ENCODE data around the gene LHPP.

DNA sequence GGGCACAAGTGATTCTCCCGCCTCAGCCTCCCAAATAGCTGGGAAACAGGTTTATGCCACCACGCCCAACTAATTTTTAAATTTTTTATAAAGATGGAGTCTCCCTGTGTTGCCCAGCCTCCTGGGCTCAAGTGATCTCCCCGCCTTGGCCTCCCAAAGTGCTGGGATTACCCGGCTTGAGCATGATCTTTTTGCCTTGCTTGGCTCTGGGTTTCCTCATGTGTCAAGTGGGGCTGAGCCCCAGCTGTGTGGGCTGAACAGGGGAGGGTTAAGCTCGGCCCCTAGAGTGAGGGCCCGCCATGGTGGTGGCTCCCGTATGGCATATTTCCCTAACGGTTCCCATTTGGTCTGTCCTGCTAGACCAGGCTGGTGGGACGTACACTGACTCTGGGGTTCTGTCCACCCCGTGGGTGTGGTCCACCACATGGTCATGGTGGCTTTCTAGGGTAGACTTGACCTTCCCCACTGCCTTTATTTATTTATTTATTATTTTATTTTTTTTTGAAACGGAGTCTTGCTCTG is 66.3 kb downstream of the LHPP start:
- TF ChIP-seq CTCF (IDR thresholded peaks at IDR 0.05) (no peak), EP300 (IDR thresholded peaks at IDR 0.05) (no peak), RFX5 (IDR thresholded peaks at IDR 0.05) (no peak), PHF8 (IDR thresholded peaks at IDR 0.05; ENCODE audit: borderline replicate concordance, low read depth) (no peak), SMC3 (IDR thresholded peaks at IDR 0.05) (no peak), POLR2A (IDR thresholded peaks at IDR 0.05; ENCODE audit: low read length) (no peak), RAD21 (conservative IDR thresholded peaks at IDR 0.05 in 1 of 2, IDR thresholded peaks at IDR 0.05 in 1 of 2) (no peak), HDAC2 (IDR thresholded peaks at IDR 0.05) (no peak), REST (IDR thresholded peaks at IDR 0.05) (no peak), BCL3 (IDR thresholded peaks at IDR 0.05) (no peak), CEBPB (IDR thresholded peaks at IDR 0.05) (no peak)
- TF ChIP-seq, protein P1, sequence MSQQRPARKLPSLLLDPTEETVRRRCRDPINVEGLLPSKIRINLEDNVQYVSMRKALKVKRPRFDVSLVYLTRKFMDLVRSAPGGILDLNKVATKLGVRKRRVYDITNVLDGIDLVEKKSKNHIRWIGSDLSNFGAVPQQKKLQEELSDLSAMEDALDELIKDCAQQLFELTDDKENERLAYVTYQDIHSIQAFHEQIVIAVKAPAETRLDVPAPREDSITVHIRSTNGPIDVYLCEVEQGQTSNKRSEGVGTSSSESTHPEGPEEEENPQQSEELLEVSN (IDR thresholded peaks at IDR 0.05; ENCODE audit: borderline replicate concordance, low read depth): no peak
- TF ChIP-seq, protein P2, sequence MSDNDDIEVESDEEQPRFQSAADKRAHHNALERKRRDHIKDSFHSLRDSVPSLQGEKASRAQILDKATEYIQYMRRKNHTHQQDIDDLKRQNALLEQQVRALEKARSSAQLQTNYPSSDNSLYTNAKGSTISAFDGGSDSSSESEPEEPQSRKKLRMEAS (IDR thresholded peaks at IDR 0.05): no peak
